Activated T-cell treated with anti-CD3 and anti-CD28 coated beads for 24 hours (primary cell): ENCODE data around the gene DOK3.
A peak's percentile ranks its signal among the peaks of the same experiment; 100 is the strongest.

Source experiments
- DNase-seq: peaks from one replicate; pipeline ENCODE4 v3.0.0-alpha.2; 2020; ENCODE audit warnings: low read depth

Gene DOK3

DNA sequence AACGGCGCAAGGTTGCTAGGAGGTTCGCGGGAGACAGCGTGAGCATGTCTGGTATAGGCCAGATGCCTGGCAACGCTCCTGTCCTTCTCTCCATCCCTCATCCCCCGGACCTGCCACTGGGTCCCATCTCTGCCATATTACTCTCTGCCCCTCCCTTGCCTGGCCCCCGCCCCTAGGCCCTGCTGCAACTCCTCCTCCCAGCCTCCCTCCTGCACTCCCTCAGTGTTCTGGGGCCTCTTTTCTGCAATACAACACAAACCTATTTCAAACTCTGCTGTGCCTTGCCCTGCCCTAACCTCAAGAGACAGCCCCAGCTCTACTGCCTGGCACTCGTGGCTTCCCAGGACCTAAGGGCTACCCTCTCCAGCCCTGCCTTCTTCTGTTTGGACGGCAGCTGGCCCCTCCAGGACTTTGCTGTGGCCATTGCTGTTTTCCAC, 27.2 kb downstream of the DOK3 start:
- no peak for DNase-seq

DNA sequence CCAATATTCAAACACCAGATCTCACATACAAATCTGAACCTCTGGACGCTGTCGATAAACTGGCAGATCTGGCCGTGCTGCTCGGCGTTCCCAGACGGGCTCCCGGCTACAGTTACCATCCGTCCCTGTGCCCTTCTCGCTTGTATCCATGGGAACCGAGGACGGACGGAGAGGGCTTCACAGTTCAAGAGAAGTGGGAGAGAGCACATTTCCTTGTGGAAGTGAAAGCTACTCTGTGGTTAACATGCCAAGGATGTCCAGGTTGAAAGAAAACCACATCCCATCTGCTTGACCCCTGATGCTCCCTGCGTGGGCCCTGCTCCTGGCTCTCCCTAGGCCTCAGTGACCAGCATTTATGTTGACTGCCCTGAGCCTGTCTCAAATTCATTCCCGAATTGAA, 29.9 kb downstream of the DOK3 start:
- DNase-seq = no peak

DNA sequence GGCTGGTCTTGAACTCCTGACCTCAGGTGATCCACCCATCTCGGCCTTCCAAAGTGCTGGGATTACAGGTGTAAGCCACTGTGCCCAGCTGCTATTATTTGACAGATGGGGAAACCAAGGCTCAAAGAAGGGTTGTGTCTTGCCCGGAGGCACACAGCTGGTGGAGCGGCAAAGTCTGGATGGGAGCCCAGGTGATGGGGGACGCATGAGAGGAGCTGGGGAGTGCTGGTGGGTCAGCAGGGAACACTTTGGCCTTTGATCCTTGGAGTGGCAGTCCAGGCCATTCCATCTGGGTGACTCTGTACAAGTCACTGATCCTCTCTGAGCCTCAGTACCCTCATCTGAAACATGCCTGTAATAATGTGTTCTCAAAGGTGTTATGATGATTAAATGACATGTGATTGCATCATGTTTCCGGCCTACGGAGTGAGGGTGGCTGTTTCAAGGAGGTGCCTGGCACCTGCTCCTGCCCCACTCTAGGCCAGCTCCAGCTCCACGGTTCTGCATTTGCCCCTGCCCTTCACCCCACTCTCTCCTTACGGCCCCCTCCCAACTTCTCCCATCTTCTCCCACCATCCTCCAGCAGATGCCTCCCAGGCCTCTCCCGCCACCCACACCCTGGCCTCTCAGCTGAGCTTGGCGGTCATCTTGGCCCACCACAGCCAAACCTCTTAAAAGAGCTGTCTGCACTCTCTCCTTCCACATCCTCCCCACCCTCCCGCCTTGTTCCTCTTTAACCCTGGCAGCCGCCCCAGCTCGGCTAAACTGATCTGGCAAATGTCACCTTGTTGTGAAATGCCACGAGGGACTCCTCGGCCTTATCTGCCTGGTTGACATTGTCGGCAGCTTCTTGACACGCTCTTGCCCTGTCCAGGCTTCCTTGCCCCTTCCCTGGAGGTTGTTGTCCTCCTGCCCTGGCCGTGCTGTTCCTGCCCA, 30.6 kb downstream of the DOK3 start:
- no peak for DNase-seq

DNA sequence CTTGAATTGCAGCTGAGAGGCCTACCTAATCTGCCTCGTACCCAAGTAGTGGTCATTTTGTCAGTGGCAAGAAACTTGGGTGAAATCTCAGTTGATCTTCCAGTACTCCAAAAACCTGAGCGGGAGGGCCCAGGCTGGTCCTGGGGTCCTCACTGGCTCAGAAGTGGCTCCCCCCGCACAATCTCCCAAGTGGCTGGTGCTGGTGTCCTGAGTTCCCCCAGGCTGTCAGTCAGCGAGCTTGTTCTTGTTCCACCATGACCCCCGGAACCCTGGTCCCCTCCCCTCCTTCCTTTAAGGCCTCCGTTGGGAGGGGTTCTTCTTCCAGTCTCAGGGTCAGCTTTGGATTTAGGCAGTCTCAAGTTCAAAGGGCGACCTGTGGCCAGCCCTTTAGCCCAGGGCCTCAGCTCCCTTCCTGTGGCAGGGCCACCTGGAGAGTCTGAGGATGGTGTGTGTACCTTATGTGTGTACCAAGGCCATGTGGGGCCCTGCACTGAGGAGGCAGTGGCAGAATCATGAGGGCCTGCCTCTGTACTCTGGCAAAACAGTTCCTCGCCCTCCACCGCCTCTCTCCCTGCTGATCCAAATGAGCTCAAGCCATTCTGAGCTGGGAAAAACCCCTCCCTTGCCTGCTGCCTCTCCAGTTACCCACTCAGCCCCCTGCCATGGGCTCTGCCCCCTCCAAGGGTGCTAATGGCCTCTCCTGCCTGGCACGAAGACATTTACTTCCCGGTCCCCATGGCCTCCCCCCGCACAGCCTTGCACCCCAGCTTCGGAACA, 31.7 kb downstream of the DOK3 start:
- DNase-seq = no peak

DNA sequence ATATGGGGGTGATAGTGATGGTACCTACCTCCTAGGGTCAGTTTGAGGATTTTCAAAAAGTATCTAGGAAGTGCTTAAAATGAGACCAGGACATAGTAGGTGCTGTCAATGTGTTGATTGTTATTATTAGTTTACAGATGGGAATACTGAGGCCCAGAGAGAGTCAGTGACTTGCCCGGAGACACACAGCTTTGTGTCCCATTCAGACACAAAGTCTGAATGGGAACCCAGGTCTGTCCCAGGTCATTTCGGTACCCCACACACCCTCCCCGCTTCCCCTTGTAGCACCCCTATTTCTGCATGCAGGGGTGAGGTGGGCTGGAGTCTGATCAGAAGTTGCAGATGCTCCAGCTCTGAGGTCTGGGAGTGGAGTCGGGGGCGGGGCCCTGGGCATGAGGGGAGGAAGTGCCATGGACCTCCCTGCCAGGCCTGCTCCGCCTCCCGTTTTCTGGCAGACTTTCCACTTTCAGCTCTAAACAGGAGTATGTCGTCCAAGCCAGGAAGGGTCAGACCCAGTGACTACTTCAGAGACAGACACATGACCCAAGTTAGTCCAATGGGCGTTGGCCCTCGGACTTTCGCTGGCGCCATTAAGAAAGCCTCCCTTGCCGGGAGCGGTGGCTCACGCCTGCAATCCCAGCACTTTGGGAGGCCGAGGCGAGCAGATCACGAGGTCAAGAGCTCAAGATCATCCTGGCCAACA, 32.9 kb downstream of the DOK3 start:
- no peak for DNase-seq

DNA sequence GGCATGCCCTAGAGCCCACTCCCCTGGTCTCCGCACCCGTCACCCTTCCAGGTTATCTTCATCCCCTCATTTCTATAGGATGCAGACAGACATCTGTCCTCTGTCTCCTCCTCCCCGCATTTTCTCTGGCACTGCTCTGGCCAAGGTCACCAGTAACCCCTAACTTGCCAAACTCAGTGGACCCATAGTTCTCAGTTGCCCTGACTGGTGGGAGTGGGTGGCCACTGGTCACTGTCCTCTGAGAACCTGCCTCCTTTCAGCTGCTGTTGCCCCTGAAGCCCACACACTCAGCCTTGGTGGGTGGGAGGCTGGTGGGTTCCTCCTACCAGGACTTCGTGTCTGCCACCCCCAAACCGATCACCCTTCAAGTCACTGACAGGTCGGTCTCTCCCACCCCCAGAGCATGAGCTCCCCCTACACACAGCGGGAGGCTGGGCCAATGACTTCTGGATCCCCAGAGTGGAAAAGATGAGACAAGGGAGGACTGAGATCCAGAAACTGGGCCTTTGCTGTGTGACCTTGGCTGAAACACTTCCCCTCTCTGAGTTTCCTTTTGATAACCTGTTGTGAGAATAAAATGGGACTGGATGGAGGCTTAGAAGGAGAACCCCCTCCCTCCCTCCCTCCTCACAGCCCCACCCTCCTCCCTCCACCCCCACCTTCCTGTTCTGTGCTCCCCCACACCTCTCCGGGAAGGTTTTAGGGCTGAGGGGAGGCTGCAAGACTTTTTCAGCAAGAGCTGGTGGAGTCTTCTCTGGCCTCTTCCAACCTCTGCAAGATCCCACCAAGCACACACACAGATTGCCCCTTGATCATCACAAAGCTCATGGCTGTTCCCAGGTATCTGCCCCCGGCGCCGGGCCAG, 33.8 kb downstream of the DOK3 start:
- no peak for DNase-seq

DNA sequence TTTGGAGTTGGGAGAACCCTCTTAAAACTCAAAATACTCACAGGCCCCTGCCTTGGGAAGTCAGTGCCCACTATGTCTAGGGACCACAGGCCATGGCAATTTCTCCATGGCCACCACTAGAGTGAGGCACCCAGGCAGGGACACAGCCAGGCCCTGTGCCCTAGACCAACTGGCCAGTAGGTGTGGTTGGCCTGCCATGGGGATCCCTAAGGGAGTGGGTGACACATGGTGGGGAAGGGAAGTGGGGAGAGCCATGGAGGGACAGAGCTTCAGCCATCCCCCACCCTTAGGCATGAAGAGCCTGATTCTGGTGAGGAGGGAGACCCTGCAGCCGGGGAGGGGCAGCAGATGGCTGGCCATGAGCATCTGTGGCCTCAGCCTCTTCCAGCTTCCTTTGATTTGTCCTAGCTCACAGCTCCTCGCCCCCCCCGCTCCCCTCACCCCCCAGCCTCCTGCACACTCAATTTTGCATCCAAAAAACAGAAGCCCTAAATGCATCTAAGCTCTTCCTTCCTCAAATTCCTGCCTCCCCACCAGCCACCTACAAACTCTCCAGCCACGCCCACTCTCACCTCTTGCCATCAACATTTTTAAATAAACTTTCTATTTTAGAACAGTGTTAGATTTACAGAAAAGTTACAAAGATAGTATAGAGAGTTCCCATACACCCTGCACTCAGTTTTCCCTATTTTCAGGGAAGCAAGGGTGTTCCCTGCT, 34.6 kb downstream of the DOK3 start:
- DNase-seq = no peak

DNA sequence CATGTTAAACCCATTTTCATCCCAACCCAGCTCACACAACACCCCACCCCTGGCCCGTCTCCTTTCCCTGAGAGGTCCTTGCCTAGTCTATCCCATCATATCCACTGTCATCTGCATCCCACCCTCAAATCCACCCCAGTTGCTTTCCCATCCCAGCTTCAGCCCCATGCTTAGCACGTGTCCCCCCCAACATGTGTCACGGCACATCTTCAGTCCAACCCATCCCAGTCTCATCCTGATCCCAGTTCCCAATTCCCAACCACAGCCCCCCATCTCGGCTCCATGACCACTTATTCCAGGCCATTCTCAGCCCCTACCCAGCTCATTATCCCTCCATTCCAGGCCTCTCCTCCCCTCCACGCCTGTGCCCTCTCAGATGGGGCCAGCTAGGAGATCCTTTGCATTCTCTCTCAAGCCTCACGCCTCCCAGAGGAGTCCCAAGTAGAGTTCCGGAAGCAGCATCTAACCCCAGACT, 35.6 kb downstream of the DOK3 start:
- DNase-seq = no peak

DNA sequence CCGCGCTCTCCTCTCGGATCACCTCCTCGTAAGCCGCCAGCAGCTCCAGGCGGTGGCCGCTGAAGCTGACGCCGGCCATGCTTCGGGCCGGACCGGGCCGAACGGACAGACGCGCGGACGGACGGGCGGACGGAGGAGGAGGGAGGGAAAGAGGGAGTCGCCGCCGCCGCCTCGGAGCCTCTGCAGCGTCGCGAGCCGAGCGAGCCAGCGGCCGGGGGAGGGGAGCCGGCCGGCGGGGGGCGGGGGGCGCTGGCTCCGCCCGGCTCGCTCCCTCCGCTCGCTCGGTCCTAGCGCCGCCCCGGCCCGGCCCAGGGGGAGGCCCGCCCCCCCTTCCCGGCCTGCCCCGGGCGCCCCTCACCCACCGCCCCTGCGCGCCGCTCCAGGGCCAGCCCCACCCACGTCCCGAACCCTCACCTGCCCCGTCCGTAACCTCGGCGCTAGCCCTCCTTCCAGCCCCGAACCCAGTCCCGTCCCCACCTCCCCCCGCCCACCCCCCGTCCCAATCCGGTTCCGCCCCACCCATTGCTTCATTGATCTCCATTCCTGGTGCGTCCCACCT, 36.1 kb downstream of the DOK3 start, which contains the start of gene DBN1:
Gene DBN1, minus strand, starts transcription at position 192 of the 559 bp plus-strand sequence. Its CDS starts 113 bp downstream, at position 79.
- DNase-seq = no peak

DNA sequence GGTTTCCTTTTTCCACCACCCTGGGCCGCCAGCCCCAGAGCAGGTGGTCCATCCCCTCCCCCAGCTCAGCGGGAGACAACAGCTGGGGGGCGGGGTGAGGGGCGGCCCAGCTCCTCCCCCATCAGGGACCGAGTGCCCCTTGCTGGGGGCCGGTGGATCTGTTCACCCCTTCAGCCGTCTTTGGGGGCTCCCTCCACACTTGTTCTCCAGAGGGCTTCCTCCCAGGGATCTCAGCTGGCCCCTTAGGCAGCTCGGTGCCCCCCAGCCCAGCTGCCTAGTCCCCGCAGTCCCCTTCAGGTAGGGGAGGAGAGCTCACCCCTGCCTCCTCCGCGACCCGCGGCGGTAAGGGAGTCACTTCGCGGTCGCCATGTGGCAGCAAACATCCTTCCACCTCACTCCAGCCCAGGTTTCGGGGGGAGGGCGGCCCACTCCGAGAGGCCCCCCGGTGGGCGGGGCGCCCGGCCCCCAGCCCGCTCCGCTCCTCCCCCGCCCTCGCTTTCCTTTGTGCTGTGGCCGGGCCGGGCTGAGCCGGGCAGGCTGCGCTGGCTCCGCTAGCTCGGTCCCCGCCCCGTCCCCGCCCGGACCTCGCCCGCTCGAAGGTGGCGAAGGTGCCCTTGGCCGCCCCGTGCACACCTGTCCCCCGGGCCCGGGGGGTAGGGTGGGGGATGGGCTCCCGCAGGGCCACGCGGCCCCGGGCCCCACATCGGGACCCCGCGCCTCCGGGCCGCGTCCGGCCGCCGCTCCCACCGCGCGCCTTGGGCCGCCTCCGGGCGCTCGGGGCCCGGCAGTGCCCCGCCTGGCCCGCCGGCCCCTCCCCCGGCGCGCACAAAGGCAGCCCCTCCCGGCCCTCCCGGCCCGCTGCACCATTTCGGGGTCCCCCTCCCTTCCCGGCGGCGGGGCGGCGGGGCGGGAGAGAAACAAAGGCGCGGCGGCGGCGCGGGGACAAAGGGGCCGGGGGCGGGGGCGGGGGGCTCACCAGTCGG, 36.9 kb downstream of the DOK3 start:
- peak; percentile 49 for DNase-seq

DNA sequence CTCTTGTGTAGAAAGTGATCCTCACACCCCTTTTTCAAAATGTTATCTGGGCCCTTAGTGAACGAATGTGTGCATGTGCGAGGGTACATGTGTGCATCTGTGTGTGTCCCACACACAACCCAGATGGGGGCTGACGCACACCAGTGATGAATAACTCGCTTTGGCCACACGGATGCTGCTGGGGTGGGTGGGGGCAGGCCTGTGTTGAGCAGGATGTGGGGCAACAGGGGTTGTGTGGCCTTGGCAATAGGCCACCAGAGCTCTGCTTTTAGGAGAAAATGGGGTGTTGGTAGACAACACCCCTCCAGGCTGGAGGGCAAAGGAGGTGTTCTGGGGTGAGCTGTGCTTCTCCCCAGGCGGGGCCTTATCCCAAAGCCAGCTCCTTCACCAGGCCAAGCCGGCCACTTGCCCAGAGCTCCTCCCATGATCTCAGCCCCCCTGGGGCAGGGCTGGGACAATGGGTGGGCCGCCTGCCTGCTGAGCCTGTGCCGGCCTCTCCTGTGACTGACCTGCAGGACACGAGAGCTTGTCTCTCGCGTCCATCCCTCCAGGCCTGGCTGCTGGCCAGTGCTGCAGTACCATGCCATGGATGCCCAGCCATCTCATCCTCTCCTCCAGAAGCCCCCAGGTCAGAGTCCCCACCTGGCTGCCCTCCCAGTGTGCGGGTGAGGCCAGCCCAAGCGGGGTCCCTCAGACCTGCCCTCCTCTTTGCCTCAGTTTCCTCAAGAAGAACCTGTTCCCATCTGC, 37.8 kb downstream of the DOK3 start:
- no peak for DNase-seq

DNA sequence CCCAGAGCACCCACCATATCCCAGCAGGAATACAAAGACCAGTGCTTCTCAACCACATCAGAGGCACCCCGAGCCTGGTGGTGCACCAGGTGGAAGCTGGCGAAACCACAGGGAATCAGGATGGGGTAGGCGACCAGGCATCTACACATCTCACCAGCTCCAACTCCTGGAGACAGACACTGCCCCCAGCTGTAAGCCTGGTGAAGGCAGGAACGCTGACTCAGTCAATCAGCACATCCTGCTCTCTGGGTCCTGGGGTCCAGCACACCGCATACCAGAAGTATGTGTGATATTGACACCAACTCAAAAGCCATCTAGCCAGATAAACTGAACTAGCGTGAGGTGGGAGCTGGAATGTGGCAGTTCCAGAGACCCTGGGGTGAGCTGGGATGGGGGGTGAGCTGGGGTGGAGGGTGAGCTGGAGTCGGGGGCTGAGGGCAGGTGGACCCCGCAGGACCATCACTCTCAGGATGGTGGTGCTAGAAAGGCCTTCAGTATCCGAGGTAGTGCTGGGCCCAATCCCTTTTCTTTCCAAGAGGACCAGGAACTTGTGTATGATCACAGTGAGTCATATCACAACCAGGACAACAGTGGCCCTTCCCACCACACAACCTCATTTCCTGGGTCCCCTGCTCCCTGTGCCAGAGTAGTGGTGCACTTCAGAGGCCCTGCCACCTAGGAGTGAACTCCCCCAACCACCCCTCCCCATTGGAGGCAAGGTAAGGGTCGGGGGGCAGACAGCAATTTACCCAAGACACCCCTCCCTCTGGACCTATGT, 38.7 kb downstream of the DOK3 start:
- DNase-seq = no peak

DNA sequence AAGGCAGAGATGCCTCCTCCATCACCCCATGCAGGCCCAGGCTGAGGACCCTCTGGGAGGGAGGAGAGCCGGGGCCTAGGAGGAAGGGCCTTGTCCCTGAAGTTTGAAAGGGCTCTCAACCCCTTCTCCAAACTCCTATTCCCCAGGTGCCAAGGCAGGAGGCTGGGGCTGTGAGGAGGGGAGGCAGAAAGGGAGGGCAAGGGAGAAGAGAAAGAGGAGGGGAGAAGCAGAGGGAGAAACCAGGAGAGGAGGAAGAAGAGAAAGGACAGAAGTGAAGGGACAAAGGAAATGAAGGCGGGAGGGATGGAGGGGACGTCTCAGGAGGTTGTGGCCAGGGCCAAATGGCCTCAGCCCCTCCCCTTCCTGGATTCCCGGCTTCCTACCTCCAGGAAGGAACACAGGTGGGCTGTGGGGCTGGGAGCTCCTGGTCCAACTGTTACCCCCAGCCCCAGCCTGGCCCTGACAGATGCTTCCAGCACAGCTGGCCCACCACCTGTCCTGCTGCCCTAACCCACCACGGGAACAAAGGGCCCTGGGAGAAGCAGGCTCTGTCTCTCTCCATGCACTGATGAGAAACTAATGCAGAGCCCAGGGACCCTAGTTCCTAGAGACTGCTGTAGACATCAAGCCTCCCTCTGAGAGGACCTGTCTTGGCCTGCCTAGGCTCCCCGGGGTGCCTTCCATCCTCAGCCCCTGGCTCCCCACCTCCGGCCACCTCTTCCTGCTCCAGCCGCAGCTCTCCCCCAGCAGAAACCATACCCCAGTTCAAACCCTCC, 39.7 kb downstream of the DOK3 start:
- no peak for DNase-seq

DNA sequence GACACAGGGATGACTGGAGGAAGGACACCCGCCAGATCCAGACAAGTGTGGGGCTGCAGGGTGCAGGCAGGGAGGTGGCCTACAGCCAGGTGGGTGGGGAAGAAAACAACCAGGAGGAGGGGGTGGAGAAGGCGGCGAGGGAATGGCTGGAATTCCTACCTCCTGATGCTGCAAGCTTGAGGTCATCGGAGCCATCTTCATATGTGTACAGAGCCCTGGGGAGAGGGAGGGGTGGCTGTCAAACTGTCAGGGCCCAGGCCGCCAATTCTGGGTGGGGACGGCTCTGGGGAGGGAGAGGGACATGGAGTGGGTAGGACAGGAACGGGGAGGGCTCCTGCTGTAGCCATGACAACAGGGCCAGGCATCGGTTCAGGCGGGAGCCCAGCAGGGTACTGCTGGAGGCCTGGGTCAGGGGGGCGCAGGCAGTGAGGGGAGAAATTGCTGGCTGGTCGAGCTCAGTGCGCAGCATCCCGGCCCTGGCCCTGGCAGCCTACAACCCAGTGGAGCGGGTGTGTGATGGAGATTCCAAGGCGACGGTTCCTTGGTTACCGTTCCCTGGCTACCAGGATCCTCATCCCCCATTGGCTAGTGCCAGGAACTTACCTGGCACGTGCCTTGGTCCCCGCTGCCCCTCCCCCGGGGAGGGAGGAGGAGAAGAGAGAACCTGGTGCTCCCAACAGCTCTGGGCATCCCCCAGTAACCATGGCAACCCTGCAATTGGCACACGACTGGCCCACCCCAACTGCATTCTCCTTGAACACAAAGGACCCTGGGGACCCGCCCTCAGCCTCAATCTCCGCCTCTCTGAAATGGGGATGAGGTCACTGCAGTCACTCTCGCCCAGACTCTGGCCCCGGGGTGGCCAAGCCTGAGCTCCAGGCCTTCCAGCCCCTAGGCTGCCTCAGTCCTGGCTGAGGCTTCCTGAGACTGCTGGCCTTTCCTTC, 40.7 kb downstream of the DOK3 start:
- DNase-seq = no peak

DNA sequence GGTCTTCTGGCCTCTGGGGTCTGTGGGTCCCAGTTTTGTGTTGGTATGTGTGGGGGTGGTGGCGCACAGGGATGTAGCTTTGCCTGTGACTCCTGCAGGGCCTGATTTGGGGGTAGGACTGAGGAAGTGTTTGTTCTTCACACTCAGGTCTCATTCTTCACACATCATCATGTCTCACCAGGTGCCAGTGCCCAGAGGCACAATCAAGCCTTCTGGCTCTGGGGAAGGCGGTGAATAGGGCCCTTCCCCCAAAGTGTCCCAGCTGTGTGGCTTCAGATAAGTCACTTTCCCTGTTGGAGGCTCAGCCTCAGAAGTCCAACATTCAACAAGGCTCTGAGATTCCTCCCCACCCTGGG, 41.3 kb downstream of the DOK3 start:
- no peak for DNase-seq

DNA sequence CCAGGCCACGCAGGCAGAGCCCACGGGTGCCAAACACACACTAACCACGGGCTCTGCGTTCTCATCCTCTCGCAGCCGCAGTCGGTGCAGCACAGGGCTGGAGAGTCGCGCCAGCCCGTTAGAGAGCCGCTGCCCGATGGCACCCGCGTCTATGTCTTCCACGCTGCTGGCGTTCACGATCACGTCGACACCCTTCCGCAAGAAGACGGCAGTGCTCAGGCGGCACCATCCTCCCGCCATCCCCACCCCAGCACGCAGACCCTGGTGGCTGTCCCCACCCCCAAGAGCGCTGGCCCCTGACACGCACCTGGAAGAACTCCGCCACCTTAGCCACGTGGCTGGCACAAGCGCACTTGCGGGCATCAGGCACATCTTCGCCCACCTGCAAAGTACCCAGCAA, 42.2 kb downstream of the DOK3 start:
- DNase-seq = no peak
